Thyroid gland (tissue), 4 donors: Measurements from ENCODE around the gene WDR27.

Experiments used
- CTCF ChIP-seq, 6 experiments: fragments of 200-600 bp in 3 of 6; fragments of 450-650 bp in 3 of 6; sonication (generic) in 3 of 6; IDR thresholded peaks; one replicate each; pipeline ENCODE4 v1.5.1; 2016 to 2019; ENCODE audit warnings: antibody characterized with exemption in 6 of 6, mild to moderate bottlenecking in 2 of 6, inconsistent platforms in 1 of 6, moderate library complexity in 1 of 6
- POLR2A ChIP-seq, 2 donors: fragments of 450-650 bp; IDR thresholded peaks; one replicate each; pipeline ENCODE4 v1.6.1; 2017; ENCODE audit warnings: antibody characterized with exemption in 2 of 2, mild to moderate bottlenecking in 2 of 2, moderate library complexity in 1 of 2

GRCh38 chr6:169568314-169569087, 133.3 kb downstream of the WDR27 start:
- no peak for TF ChIP-seq CTCF (IDR thresholded peaks at IDR 0.05)
- no peak for TF ChIP-seq POLR2A (IDR thresholded peaks at IDR 0.05)
